Neural progenitor cell (in vitro differentiated cells): ENCODE data around the gene C17orf100.

Experiments used
- CTCF ChIP-seq: fragments of 200-600 bp; sonication (generic); IDR thresholded peaks from 2 replicates; pipeline ENCODE4 v1.5.1; 2017; ENCODE audit warnings: antibody characterized with exemption, mild to moderate bottlenecking
- EZH2 ChIP-seq: fragments of 200-600 bp; sonication (generic); IDR thresholded peaks from 2 replicates; pipeline ENCODE4 v1.6.1; 2017; ENCODE audit warnings: antibody characterized with exemption, mild to moderate bottlenecking, moderate library complexity
- EZH2phosphoT487 ChIP-seq: fragments of 200-600 bp; sonication (generic); IDR thresholded peaks from 2 replicates; pipeline ENCODE4 v1.6.1; 2017; ENCODE audit warnings: antibody characterized with exemption

DNA sequence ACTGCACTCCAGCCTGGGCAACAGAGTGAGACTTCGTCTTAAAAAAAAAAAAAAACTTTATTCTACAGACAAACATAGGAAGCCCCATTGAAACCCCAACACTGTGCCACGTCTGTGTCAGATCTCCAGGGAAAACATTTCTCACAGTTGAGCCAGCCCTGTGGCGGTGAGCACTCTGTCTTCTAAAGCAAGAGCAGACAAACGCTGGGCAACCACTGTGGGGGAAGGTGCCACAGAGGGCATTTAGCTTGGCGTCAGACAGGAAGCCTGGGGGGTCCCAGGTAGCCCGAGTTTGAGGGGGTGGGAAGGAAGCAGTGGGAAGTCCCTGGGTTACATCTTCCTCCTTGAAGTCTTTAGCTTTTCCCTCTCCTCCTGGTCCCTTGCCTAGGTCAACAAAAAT lies 16.0 kb downstream of the C17orf100 start:
- TF ChIP-seq CTCF (no peak), EZH2 (no peak), EZH2phosphoT487 (no peak)
